Left lung (tissue), 10 donors: ENCODE measurements around the gene SDK1. TPM values are rescaled to one million over a fixed set of nuclear protein-coding genes. Genes with fewer than 3 reads are reported as not detected.

Source experiments
- ATAC-seq: fragments of 200-7000 bp; cut with Tn5 transposase; one replicate; pipeline ENCODE4 v1.9.1; 2020; ENCODE audit warnings: moderate library complexity
- DNase-seq, 4 donors: peaks; one replicate each; pipeline ENCODE4 v3.0.0-alpha.2; 2013 to 2020
- H3K27ac ChIP-seq, 2 donors: fragments of 200-600 bp; sonication (generic) in 1 of 2; one replicate each; pipeline versions ENCODE4 v1.5.0 to v1.8.0; 2020 to 2021
- H3K27me3 ChIP-seq, 2 donors: fragments of 200-600 bp; sonication (generic) in 1 of 2; one replicate each; pipeline versions ENCODE4 v1.5.0 to v1.8.0; 2020 to 2021
- H3K36me3 ChIP-seq, 2 donors: fragments of 200-600 bp; sonication (generic) in 1 of 2; one replicate each; pipeline versions ENCODE4 v1.5.0 to v1.8.0; 2020 to 2021
- H3K4me1 ChIP-seq, 2 donors: fragments of 200-600 bp; one replicate each; pipeline ENCODE4 v1.8.0; 2021
- H3K4me3 ChIP-seq, 2 donors: fragments of 200-600 bp; sonication (generic) in 1 of 2; one replicate each; pipeline versions ENCODE4 v1.5.0 to v1.8.0; 2020 to 2021; ENCODE audit warnings: mild to moderate bottlenecking in 1 of 2
- H3K9me3 ChIP-seq, 2 donors: fragments of 200-600 bp; sonication (generic) in 1 of 2; one replicate each; pipeline versions ENCODE4 v1.5.0 to v1.8.0; 2020 to 2021
- intact Hi-C, 2 donors: fragments of 100-400 bp; cut with DNase I; formaldehyde crosslinking; loops; one replicate each; pipeline versions ENCODE4 v1.11.2 to v1.14.2; 2022
- polyA plus RNA-seq, 6 donors: library from polyadenylated mRNA; unstranded; fragments of 120-200 nt; gene quantifications; one replicate each; pipeline ENCODE4 v1.2.1, GENCODE V29; 2013; ENCODE audit not compliant: insufficient read length in 6 of 6
- total RNA-seq, 2 donors: library from RNA; stranded (reverse); fragmentation: NEBNext Ultra II Directional; extraction: Animal tissue kit (Norgen Biotek cat#: 25700); gene quantifications; one replicate each; pipeline ENCODE4 v1.2.1, GENCODE V29; 2021
- TF ChIP-seq, protein P1 (sequence below), 2 donors: fragments of 200-600 bp; sonication (generic) in 1 of 2; IDR thresholded peaks; one replicate each; pipeline versions ENCODE4 v1.5.0 to v1.8.0; 2021; ENCODE audit warnings: antibody characterized with exemption in 2 of 2
- donor health status: DM: no; HTN: yes; CAD: no.
- donor health status: DM: no; HTN: no; CAD: no.

SDK1 gene
- total and polyA plus RNA-seq, 8 donors: 5.5 to 17.6 (median 13.0) TPM

DNA sequence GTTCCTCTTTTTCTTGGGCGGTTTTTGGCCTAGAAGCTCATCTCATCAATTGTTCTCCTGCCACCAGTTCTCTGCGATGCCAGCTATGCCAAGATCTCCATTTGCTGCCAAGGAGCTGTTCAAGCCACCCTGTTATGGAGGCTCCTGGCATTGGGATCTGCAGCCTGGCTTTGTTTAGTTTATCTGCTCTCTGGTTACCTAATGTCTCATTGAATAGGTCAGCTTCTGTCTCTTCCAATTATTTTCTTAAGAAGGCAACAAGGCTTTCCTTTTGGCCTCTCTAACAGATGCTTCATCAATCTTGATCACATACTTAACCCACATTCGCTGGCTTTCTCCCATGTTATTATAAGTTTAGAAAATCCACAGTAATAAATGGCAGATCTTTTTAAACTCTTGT is 20.6 kb upstream of the SDK1 start:
- Histone ChIP-seq H3K36me3 (no peaks in the 10 kb centered on the region), H3K4me1 (peaks cover 0 to 3% of the 10 kb centered on the region in 2 donors), H3K4me3 (no peak overlapping the region), H3K9me3 (no peaks in the 10 kb centered on the region), H3K27me3 (no peaks in the 10 kb centered on the region), H3K27ac (no peak overlapping the region)
- TF ChIP-seq, protein P1, sequence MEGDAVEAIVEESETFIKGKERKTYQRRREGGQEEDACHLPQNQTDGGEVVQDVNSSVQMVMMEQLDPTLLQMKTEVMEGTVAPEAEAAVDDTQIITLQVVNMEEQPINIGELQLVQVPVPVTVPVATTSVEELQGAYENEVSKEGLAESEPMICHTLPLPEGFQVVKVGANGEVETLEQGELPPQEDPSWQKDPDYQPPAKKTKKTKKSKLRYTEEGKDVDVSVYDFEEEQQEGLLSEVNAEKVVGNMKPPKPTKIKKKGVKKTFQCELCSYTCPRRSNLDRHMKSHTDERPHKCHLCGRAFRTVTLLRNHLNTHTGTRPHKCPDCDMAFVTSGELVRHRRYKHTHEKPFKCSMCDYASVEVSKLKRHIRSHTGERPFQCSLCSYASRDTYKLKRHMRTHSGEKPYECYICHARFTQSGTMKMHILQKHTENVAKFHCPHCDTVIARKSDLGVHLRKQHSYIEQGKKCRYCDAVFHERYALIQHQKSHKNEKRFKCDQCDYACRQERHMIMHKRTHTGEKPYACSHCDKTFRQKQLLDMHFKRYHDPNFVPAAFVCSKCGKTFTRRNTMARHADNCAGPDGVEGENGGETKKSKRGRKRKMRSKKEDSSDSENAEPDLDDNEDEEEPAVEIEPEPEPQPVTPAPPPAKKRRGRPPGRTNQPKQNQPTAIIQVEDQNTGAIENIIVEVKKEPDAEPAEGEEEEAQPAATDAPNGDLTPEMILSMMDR (IDR thresholded peaks at IDR 0.05): no peak
- ATAC-seq (no peak), DNase-seq (no peak)
- intact Hi-C loops: no loop called here

DNA sequence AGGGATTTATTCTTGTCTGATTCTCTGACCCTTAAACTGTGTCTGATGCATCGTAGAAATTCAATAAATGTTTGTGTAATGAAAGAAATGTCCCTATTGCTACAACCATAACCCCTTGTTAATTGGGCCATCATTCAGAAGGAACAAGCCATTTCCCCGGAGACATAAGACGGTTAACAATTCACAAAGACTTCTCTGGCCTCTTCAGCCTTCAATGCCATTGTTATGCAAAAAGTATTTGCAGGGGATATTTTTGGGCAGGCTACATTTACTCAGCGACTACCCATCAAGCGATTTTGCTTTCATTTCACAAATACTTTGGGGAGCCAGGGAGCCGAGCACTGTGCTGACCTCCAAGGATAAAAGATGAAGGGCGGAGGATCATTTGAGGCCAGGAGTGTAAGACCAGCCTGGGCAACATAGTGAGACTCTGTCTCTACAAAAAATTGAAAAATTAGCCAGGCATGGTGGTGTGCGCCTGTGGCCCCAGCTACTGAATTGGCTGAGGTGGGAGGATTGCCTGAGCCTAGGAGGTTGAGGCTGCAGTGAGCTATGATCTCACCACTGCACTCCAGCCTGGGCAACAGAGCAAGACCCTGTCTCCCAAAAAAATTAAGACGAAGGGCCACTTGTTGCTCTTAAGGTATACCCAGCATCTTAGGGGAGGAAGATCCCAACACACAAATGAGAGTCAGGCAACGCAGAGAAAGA is 20.0 kb upstream of the SDK1 start:
- Histone ChIP-seq H3K27me3 (no peaks in the 10 kb centered on the region), H3K27ac (no peak overlapping the region), H3K4me1 (peaks cover 0 to 3% of the 10 kb centered on the region in 2 donors), H3K36me3 (no peaks in the 10 kb centered on the region), H3K4me3 (no peak overlapping the region), H3K9me3 (no peaks in the 10 kb centered on the region)
- TF ChIP-seq, protein P1 (IDR thresholded peaks at IDR 0.05): no peak
- DNase-seq (no peak), ATAC-seq (no peak)
- intact Hi-C loops: no loop called here

DNA sequence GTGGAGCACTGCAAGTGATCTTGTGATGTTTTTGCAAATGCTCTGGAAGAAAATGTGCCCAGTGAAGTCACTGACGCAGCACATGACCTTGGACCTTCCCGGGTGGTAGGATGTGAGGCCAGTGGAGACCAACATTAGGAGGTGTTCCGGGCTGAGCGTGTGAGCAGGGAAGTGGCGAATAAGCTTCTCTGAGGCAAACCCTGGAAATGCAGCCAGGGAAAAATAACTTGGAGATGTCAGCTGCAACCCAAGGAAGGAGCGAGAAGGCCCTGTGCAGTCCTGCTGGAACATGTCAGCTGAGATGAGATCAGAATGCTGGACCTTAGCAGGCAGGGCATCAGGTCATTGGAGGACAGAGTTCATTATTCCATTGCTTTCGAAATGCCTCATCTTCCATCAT is 18.6 kb upstream of the SDK1 start:
- TF ChIP-seq, protein P1 (IDR thresholded peaks at IDR 0.05): no peak
- no peaks in the 10 kb centered on the region for H3K36me3 ChIP-seq
- no peaks in the 10 kb centered on the region for H3K9me3 ChIP-seq
- intact Hi-C loops: no loop called here
- no peak for DNase-seq
- peak; percentile 14 for ATAC-seq
- H3K4me3 ChIP-seq: no peak overlapping the region
- H3K27ac ChIP-seq: no peak overlapping the region
- no peaks in the 10 kb centered on the region for H3K27me3 ChIP-seq
- peaks cover 0 to 3% of the 10 kb centered on the region in 2 donors for H3K4me1 ChIP-seq

DNA sequence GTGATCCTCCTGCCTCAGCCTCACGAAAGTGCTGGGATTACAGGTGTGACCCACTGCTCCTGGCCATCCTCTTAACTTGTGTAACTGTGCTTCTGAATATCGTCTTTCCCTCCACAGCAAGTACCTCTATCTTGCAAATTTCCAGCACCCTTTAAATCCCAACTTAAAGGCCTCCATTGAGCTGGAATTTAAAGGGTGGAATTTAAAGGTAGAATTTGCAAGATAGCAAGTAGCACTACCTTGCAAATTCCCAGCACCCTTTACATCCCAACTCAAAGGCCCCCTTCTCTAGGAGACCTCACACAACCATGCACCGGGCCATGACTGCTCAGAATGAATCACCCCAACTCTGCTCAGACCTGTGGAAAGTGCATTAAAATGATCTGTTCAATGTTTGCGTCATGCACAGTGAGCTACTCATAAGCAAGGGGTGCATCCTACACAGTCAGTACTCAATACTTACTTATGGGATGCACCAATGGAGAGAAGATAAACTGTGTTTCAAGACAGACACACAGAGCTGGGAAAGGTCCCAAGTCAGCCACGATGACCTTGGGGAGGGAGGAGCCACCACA is 17.8 kb upstream of the SDK1 start:
- intact Hi-C loops: no loop called here
- Histone ChIP-seq H3K4me3 (no peak overlapping the region), H3K36me3 (no peaks in the 10 kb centered on the region), H3K27me3 (no peaks in the 10 kb centered on the region), H3K4me1 (peaks cover 0 to 3% of the 10 kb centered on the region in 2 donors), H3K27ac (no peak overlapping the region), H3K9me3 (peaks cover 0 to 3% of the 10 kb centered on the region in 2 donors)
- no peak for DNase-seq
- no peak for ATAC-seq
- TF ChIP-seq, protein P1 (IDR thresholded peaks at IDR 0.05): no peak

DNA sequence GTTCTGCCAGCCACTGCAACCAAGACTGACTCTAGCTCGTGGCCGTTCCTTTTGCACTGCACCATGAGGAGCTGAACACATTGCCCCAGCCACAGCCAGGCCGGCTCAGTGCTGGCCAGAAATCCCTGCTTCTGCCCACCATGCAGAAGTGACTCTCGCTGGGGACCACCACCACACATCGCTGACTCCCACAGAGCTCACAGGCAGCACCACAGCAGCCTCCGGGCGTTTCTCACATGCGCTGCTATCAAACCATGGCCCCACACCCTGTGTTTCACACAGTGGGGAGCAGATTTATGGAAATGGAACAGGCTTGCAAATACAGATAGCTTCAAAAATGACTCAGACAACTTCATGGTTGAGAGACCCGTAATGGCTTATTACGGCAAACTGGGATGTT is 15.4 kb upstream of the SDK1 start:
- no peak for DNase-seq
- H3K27me3 ChIP-seq: no peaks in the 10 kb centered on the region
- H3K36me3 ChIP-seq: no peaks in the 10 kb centered on the region
- no peak overlapping the region for H3K27ac ChIP-seq
- intact Hi-C loops: no loop called here
- ATAC-seq: no peak
- no peak overlapping the region for H3K4me3 ChIP-seq
- peaks cover 0 to 3% of the 10 kb centered on the region in 2 donors for H3K4me1 ChIP-seq
- TF ChIP-seq, protein P1 (IDR thresholded peaks at IDR 0.05): no peak
- peaks cover 0 to 7% of the 10 kb centered on the region in 2 donors for H3K9me3 ChIP-seq
